Upper lobe of right lung (tissue), 1 donor: ENCODE results near the gene PKDCC. TPM values are rescaled to one million over a fixed set of nuclear protein-coding genes. Genes with fewer than 3 reads are reported as not detected.

Source experiments
- ATAC-seq: fragments of 200-7000 bp; cut with Tn5 transposase; one replicate; pipeline ENCODE4 v1.9.1; 2020; ENCODE audit warnings: mild to moderate bottlenecking, moderate library complexity
- DNase-seq: peaks from one replicate; pipeline ENCODE4 v3.0.0-alpha.2; 2020
- H3K27ac ChIP-seq: fragments of 200-600 bp; one replicate; pipeline ENCODE4 v1.8.0; 2022
- H3K27me3 ChIP-seq: fragments of 200-600 bp; one replicate; pipeline ENCODE4 v1.8.0; 2022; ENCODE audit warnings: mild to moderate bottlenecking
- H3K36me3 ChIP-seq: fragments of 200-600 bp; one replicate; pipeline ENCODE4 v1.8.0; 2022
- H3K4me1 ChIP-seq: fragments of 200-600 bp; one replicate; pipeline ENCODE4 v1.8.0; 2022
- H3K4me3 ChIP-seq: fragments of 200-600 bp; one replicate; pipeline ENCODE4 v1.8.0; 2022; ENCODE audit warnings: mild to moderate bottlenecking
- H3K9me3 ChIP-seq: fragments of 200-600 bp; one replicate; pipeline ENCODE4 v1.8.0; 2022
- CTCF ChIP-seq: fragments of 200-600 bp; IDR thresholded peaks from one replicate; pipeline ENCODE4 v1.8.0; 2022; ENCODE audit warnings: antibody characterized with exemption
- intact Hi-C: fragments of 100-400 bp; cut with DNase I; formaldehyde crosslinking; loops from one replicate; pipeline ENCODE4 v1.11.0; 2022
- total RNA-seq: library from RNA; stranded (reverse); fragmentation: NEBNext Ultra II Directional; extraction: Animal tissue kit (Norgen Biotek cat#: 25700); gene quantifications from one replicate; pipeline ENCODE4 v1.2.1, GENCODE V29; 2021
- donor health status: DM: no; HTN: yes; CAD: no; lungs with severe emphysema.

The PKDCC gene
- total RNA-seq, 1 donor from 2014 or later: 65.5 TPM

DNA sequence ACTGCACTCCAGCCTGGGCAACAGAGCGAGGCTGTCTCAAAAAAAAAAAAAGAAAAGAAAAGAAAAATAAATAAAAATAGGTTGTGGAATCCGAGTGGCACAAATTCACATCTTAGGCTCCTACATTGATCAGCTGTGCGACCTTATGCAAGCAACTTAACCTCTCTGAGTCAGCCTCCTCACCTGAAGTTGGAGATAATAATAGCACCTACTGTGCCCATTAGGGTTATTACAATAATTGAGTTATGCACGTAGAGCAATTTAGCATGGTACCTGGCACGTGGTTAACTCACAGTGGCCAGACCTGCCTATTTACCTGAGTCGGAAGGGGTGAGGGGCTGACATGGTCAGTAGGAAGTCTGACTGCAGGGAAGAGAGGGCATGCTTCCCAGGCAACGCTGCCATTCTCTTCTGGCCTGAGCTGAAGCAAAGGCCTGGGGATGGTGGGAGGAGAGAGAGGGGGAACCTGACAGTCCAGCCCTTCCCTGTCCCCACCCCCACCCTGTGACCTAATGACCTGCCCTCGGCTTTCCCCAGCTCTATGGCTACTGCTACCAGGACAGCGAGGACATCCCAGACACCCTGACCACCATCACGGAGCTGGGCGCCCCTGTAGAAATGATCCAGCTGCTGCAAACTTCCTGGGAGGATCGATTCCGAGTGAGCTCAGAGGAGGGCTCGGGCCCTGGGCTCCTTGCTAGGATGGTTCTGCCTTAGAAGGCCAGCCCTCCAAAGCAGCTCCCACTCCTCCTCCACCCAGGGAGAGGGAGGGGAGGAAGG, 5.1 kb downstream of the PKDCC start:
- intact Hi-C loops: no loop called here

GRCh38 chr2:42053482-42053790, 5.6 kb downstream of the PKDCC start:
- intact Hi-C loops: no loop called here
- H3K9me3 ChIP-seq: no peaks in the 10 kb centered on the region
- H3K27me3 ChIP-seq: no peaks in the 10 kb centered on the region
- no peak for DNase-seq
- no peak overlapping the region for H3K4me3 ChIP-seq
- no peak for ATAC-seq
- peaks cover 16% of the 10 kb centered on the region for H3K36me3 ChIP-seq
- peak overlapping the region; percentile 51 for H3K27ac ChIP-seq
- TF ChIP-seq CTCF: no peak
- peaks cover 19% of the 10 kb centered on the region for H3K4me1 ChIP-seq

More for the DNA sequence above, 5.1 kb downstream of the PKDCC start:
- Histone ChIP-seq H3K36me3 (peaks cover 11% of the 10 kb centered on the region), H3K27ac (peak overlapping the region; percentile 51), H3K4me1 (peaks cover 19% of the 10 kb centered on the region), H3K4me3 (no peak overlapping the region), H3K9me3 (no peaks in the 10 kb centered on the region), H3K27me3 (no peaks in the 10 kb centered on the region)
- TF ChIP-seq CTCF: no peak
- no peak for ATAC-seq
- DNase-seq: no peak

GRCh38 chr2:42053791-42054701, 6.2 kb downstream of the PKDCC start:
- peaks cover 16% of the 10 kb centered on the region for H3K36me3 ChIP-seq
- ATAC-seq (peak; percentile 28), DNase-seq (no peak)
- no peak for TF ChIP-seq CTCF
- intact Hi-C loops: no loop called here
- H3K9me3 ChIP-seq: no peaks in the 10 kb centered on the region
- peaks cover 19% of the 10 kb centered on the region for H3K4me1 ChIP-seq
- no peak overlapping the region for H3K4me3 ChIP-seq
- no peaks in the 10 kb centered on the region for H3K27me3 ChIP-seq
- peak overlapping the region; percentile 14 for H3K27ac ChIP-seq

DNA sequence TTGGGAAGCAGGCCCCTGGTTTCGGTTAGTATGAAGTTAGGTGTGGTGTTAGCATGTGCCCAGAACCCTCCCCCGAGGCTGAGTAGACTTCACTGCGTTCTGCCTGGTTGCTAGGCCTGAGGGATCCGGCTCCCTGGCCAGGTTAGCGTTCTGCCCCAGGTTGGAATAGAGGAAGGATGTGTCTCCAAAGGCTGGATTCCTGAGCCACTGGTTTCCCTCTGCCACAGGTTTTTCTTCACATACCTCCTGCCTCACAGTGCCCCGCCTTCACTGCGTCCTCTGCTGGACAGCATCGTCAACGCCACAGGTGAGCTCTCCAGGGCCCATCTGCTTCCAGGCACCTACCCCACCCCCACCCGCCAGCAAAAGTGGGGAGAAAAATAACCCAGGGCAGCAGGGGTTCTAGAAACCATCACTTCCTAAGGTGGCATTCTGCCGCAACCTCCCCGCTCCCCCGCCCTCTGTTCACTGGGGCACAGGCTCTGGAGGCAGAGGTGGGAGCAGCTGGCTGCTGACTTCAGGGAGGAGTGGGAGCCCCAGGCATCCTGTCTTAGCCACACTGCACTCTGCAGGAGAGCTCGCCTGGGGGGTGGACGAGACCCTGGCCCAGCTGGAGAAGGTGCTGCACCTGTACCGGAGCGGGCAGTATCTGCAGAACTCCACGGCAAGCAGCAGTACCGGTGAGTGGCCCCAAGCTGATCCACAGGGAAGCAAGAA, 7.1 kb downstream of the PKDCC start:
- Histone ChIP-seq H3K4me3 (no peak overlapping the region), H3K9me3 (no peaks in the 10 kb centered on the region), H3K36me3 (peaks cover 16% of the 10 kb centered on the region), H3K27ac (no peak overlapping the region), H3K4me1 (peaks cover 23% of the 10 kb centered on the region), H3K27me3 (no peaks in the 10 kb centered on the region)
- intact Hi-C loops: no loop called here
- no peak for DNase-seq
- ATAC-seq: peak; percentile 37
- TF ChIP-seq CTCF: no peak

- Histone ChIP-seq H3K9me3 (no peaks in the 10 kb centered on the region), H3K36me3 (peaks cover 16% of the 10 kb centered on the region), H3K27ac (peak overlapping the region; percentile 11), H3K4me1 (peaks cover 31% of the 10 kb centered on the region), H3K27me3 (no peaks in the 10 kb centered on the region), H3K4me3 (no peak overlapping the region)
- no peak for ATAC-seq
- intact Hi-C loops: no loop called here
- no peak for TF ChIP-seq CTCF
- no peak for DNase-seq
Measured at GRCh38 chr2:42055573-42056514, 8.0 kb downstream of the PKDCC start.
